GM21825 (cell line): ENCODE data around the gene FPR1.

Experiments used
- ATAC-seq: cut with Tn5 transposase; IDR thresholded peaks from one replicate; pipeline ENCODE4 v1.9.1; 2021; ENCODE audit warnings: mild to moderate bottlenecking, moderate library complexity; ENCODE audit not compliant: unreplicated experiment

Gene FPR1

DNA sequence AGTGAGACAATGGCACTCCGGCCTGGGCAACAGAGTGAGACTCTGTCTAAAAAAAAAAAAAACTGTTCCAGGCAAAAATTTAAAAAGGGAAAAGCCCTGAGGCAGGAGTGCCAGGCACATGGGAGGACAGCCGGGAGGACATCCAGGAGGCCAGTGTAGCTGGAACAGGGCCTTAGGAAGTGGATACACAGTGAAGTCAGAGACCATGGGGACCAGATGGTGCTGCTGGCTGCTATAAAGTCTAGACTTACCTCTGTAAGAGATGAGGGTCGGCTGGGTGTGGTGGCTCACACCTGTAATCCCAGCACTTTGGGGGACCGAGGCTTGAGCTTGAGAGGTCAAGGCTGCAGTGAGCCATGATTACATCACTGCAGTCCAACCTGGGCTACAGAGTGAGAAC lies 42.9 kb downstream of the FPR1 start:
- ATAC-seq: no peak

DNA sequence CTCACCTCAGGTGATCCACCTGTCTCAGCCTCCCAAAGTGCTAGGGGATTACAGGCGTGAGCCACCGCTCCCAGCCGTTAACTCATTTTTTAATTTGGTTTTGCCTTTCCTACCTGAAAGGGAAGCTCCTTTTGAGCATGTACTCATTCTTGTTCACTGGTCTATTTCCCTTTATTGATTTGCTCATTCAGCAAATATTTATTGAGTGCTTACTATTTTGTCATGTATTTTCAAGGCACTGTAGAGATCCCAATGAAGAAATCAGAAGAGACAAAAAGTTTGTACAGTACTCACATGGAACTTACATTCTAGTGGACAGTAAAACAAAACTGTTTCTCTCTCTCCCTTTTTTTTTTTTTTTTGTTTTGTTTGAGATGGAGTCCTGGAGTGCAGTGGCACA lies 44.8 kb downstream of the FPR1 start:
- ATAC-seq: no peak

DNA sequence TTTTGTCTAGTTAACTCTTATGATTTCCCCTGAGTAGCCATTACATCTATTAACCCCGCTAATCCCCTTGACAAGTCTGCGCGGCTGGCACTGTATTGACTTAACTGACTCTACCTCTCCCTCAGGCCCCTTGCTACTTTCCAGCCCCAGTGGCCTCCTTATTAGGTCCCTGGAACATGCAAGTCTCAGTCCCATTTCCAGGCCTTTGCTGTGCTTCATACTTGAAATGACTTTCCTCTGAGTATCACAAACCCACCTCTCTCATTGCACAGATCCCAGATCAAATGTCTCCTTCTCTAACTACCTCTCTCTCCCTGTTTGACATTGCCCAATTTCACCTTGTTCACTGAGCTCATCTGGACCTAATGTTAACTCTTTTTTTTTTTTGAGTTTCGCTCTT lies 45.4 kb downstream of the FPR1 start:
- no peak for ATAC-seq

DNA sequence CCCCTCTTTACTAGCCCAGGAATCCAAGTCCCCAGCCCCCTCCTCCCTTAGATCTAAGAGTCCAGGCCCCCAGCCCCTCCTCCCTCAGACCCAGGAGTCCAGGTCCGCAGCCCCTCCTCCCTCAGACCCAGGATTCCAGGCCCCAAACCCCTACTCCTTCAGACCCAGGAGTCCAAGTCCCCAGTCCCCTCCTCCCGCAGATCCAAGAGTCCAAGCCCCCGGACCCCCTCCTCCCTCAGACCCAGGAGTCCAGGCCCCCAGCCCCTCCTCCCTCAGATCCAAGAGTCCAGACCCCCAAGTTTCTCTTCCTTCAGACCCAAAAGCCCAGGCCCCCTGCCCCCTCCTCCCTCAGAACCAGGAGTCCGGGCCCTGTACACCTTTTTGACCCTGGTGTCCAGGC lies 47.1 kb downstream of the FPR1 start:
- ATAC-seq: no peak

DNA sequence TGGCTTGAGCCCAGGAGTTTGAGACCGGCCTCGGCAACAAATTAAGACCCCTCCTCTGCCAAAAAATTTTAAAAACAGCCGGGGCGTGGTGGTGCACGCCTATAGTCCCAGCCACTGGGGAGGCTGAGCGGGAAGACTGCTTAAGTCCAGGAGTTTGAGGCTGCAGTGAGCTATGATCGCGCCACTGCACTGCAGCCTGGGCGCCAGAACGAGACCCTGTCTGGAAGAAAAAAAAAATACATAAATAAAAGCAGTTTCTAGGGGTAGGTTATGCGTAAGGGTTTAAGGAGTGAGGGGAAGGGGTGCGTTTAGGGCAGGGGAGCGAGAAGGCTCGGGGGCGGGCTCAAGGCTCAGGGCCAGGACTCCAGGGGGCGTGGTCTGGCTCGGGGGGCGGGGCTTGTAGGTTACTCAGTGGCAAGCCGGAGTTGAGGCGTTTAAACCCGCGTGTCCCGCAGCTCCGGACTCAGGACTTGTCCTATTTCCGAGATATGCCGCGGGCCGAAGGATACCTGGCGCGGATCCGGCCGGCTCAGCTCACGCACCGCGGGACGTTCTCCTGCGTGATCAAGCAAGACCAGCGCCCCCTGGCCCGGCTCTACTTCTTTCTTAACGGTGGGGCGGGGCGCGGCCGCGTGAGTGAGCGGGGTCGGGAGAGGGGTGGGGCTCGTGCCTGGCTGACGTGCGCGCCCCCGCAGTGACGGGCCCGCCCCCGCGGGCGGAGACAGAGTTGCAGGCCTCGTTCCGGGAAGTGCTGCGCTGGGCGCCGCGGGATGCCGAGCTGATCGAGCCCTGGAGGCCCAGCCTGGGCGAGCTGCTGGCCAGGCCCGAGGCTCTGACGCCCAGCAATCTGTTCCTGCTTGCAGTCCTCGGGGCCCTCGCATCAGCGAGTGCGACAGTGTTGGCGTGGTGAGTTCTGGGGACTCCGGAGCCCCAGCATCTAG lies 47.8 kb downstream of the FPR1 start:
- peak; percentile 84 for ATAC-seq

DNA sequence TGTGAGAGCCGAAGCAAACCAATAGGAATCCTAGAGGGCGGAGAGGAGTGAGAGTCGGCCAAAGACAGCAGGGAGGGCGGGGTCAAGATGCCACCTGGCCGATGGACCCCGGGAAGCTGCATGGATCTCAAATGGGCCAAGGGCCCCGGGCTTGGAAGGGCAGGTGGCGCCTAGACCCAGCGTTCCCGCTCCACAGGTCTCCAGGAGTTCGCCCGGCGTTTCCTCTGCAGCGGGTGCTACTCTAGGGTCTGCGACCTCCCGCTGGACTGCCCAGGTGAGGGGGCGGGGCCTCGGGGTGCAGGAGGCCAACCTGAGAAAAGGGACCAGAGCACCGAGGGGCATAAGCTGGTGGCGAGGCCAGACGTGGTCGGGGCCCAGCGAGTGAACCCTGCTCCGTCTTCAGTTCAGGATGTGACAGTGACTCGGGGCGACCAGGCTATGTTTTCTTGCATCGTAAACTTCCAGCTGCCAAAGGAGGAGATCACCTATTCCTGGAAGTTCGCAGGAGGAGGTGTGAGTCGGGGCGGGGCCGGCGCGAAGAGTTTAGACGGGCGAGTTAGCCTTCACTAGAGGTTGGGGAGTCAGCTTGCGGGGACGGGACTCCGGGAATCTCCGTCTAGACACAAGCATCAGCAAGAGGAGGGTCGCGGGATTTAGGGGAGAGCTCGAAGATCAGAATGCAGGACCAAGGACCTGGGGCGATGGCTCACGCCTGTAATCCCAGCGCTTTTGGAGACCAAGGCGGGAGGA lies 48.7 kb downstream of the FPR1 start:
- no peak for ATAC-seq

DNA sequence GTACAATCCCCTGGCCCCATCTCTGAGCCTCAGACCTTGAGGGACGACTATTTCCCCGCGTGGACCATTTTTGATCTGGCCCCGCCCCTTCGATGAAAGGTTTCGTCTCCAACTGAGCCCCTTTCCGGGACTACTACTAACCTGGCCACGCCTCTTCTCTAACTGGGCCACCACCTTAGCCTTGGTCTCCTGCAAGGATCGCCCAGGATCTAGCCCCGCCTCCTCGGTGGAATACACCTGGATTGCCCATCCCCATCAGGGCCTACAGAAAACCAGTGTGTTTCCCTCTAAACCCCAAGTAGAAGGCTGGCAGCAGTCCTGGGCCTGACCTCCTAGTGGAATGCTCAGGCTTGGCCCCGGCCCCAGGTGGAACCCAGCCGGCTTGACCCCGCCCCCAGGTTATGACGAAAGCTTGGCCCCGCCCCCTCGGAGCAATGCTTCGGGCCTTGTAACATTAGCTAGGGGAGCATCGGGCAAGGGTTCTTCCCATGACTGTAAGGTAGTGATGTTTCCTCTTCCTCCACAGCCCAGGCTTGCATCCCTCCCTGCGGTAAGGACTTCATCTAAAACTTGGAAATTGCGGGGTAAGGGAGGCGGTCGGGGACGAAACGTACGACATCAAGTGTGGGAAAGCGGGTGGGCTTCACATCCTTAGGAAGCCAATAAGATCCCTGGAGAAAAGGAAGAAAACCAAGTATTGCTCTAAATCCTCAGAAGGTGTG lies 49.4 kb downstream of the FPR1 start:
- no peak for ATAC-seq

DNA sequence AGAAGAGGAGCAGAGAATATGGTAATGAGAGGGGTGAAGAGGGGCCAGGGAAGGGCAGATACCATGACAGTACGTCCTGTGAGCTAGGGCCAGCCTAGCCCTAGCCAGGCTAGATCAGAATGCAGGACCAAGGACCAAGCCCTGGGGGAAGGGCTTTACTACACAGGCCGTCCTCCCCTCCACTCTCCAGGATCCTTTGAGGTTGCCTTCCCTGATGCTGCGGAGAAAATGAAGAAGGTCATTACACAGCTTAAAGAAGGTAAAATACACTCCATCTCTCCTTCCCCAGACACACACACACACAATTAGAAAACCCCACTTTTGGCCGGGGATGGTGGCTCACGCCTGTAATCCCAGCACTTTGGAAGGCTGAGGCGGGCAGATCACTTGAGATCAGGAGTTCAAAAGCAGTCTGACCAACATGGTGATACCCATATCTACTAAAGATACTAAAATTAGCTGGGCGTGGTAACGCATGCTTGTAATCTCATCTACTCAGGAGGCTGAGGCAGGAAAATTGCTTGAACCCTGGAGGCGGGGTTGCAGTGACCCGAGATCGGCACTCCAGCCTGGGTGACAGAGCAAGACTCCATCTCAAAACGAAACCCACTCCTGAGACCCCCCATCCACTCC lies 50.1 kb downstream of the FPR1 start:
- no peak for ATAC-seq

DNA sequence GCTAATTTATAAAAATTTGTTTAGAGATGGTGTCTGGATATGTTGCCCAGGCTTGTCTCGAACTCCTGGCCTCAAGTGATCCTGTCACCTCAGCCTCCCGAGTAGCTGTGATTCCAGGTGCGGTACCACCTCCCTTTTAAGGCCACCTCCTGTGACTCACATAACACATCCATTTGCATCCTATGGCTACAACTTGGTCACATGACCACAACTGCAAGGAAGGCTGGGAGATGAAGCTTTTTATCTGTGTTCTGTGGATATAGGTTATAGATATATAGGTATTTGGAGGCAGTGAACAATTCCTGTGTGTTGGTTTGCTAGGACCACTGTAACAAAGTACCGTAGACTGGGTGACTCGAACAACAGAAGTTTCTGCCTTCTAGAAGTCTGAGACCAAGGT lies 52.5 kb downstream of the FPR1 start:
- ATAC-seq: no peak

DNA sequence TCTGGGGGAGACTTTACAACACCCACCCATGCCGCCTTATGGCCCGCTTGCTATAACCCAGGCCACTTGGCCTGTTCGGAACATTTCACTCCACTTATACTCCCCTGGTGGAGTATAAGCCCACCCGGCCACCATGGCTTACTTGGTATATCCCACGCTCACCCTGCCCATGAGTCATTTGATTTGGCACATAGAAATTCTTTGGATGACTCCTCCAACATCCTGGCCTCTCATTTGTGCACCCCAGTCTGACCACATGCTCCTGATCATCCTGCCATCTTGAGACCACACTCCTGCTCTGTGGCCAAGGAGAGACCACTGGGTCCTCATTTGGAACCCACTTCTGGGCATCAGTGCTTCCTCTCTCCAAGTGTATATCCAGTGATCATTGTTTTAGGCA lies 53.4 kb downstream of the FPR1 start:
- no peak for ATAC-seq

DNA sequence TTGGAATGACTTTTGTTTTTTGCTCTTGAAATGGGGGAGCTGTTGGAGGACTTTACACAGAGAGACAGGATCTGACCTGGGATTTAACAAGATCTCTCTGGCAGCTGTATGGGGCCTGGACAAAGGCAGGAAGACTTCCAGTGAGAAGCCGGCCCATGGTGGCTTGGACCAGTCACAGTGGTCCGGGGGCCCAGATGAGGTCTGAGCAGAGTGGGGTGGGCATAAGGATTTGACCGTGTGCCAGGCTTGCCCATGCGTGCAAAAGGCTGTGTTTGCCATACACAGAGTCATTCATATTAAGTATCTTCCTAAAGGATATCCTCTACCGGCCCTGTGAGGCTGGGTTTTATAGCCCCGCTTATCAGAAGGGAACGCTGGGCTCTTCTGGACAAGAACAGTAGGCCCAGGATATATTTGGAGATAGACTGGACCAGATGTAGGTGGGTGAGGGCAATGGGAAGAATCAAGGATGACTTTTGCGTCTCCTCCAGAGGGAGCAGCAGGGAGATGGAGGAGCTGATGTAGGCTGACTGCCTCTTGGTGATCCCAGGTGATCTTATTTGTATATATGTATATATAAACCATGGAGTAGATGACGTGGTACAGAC lies 54.4 kb downstream of the FPR1 start:
- no peak for ATAC-seq

DNA sequence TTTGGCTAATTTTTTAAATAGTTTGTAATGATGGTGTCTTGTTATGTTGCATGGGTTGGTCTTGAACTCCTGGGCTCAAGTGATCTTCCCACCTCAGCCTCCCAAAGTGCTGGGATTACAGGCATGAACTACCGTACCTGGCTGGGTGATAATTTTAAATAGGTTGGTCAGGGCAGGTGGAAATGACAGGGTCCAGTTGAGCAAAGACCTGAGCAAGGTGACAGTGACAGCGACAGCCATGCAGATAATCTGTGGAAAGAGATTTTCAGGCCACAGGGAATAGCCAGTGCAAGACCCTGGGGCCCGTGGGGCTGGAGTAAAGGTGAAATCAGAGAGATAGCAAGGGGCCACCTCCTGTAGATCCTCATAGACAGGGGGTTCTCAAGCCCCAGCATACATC lies 55.1 kb downstream of the FPR1 start:
- no peak for ATAC-seq
